Upper lobe of left lung (tissue), 6 donors: ENCODE results near the gene SPACDR. TPM values are rescaled to one million over a fixed set of nuclear protein-coding genes. Genes with fewer than 3 reads are reported as not detected.

ENCODE experiments used
- ATAC-seq, 2 donors: fragments of 200-7000 bp; cut with Tn5 transposase; one replicate each; pipeline ENCODE4 v1.9.1; 2022; ENCODE audit warnings: mild to moderate bottlenecking in 2 of 2, moderate library complexity in 2 of 2; ENCODE audit not compliant: low FRiP score in 2 of 2
- DNase-seq, 2 donors: peaks; one replicate each; pipeline ENCODE4 v3.0.0-alpha.2; 2019 to 2020
- H3K27ac ChIP-seq, 4 donors: fragments of 200-600 bp; sonication (generic); one replicate each; pipeline ENCODE4 v1.5.1; 2016 to 2019
- H3K27me3 ChIP-seq, 4 donors: fragments of 200-600 bp; sonication (generic); one replicate each; pipeline ENCODE4 v1.5.1; 2017 to 2019
- H3K36me3 ChIP-seq, 4 donors: fragments of 200-600 bp; sonication (generic); one replicate each; pipeline ENCODE4 v1.5.1; 2016 to 2019
- H3K4me1 ChIP-seq, 4 donors: fragments of 200-600 bp; sonication (generic); one replicate each; pipeline ENCODE4 v1.5.1; 2018 to 2019
- H3K4me3 ChIP-seq, 4 donors: fragments of 200-600 bp; sonication (generic); one replicate each; pipeline ENCODE4 v1.5.1; 2017 to 2019; ENCODE audit warnings: mild to moderate bottlenecking in 2 of 4, moderate library complexity in 1 of 4
- H3K9me3 ChIP-seq, 4 donors: fragments of 200-600 bp; sonication (generic); one replicate each; pipeline ENCODE4 v1.5.1; 2018 to 2019
- CTCF ChIP-seq, 6 experiments: fragments of 450-650 bp in 4 of 6; fragments of 200-600 bp in 2 of 6; sonication (generic) in 2 of 6; IDR thresholded peaks; one replicate each; pipeline ENCODE4 v1.5.1; 2016 to 2019; ENCODE audit warnings: antibody characterized with exemption in 6 of 6
- EP300 ChIP-seq, 4 donors: sonication (generic); formaldehyde crosslinking; IDR thresholded peaks; one replicate each; pipeline ENCODE4 v1.5.1; 2017; ENCODE audit warnings: antibody characterized with exemption in 4 of 4, control low read depth in 2 of 4
- POLR2A ChIP-seq, 4 donors: fragments of 450-650 bp; IDR thresholded peaks; one replicate each; pipeline ENCODE4 v1.5.1; 2016 to 2017; ENCODE audit warnings: antibody characterized with exemption in 4 of 4, mild to moderate bottlenecking in 2 of 4
- POLR2AphosphoS5 ChIP-seq, 2 donors: sonication (generic); formaldehyde crosslinking; IDR thresholded peaks; one replicate each; pipeline ENCODE4 v1.5.1; 2017; ENCODE audit warnings: antibody characterized with exemption in 2 of 2
- WGBS, 2 donors: methylation state at CpG; one replicate each; pipeline ENCODE4 v1.1.5; 2017 to 2018; 5-methylcytosine and 5-hydroxymethylcytosine counted together
- total RNA-seq, 6 donors: library from RNA; depleted of rRNA in 4 of 6; stranded (reverse); fragments of >200 nt in 4 of 6; gene quantifications; one replicate each; pipeline versions ENCODE4 v1.1.0 to v1.2.1, GENCODE V29; 2016 to 2021
- donor health status: DM: no; HTN: no; CAD: no; lungs with moderate emphysema.
- donor health status: DM: no; HTN: yes; CAD: no; lungs with severe emphysema.

The SPACDR gene
- 1 to 10 TPM in 2 of 6 donors, under 1 TPM in 2, not detected in 2; 0.59 to 2.1 (median 1.3) TPM for total RNA-seq

- Histone ChIP-seq H3K36me3 (peaks cover 3 to 34% (median 16%) of the 10 kb centered on the region in 4 donors), H3K4me1 (peaks cover 9 to 19% (median 13%) of the 10 kb centered on the region in 4 donors), H3K27ac (no peak within 1 kb of the TSS), H3K4me3 (no peak within 1 kb of the TSS), H3K27me3 (no peaks in the 10 kb centered on the region), H3K9me3 (no peaks in the 10 kb centered on the region)
- DNase-seq, result no peak
- ATAC-seq, result no peak
- no peak for TF ChIP-seq EP300 (IDR thresholded peaks at IDR 0.05)
- no peak for TF ChIP-seq CTCF (IDR thresholded peaks at IDR 0.05)
- no peak for TF ChIP-seq POLR2A (IDR thresholded peaks at IDR 0.05)
- no peak for TF ChIP-seq POLR2AphosphoS5 (IDR thresholded peaks at IDR 0.05)
- 84 to 85% methylated on average over 7 of the region's 7 CpGs for WGBS, 2 donors
Measured at GRCh38 chr7:100464210-100464660, at the start of gene SPACDR. Gene SPACDR, minus strand, starts transcription at chr7:100464260. Its CDS starts 235 bp downstream, at chr7:100464025.

GRCh38 chr7:100513212-100513810, 49.3 kb upstream of the SPACDR start:
- DNase-seq, result no peak
- Histone ChIP-seq H3K27ac (no peak overlapping the region), H3K4me3 (no peak overlapping the region), H3K36me3 (no peaks in the 10 kb centered on the region), H3K9me3 (no peaks in the 10 kb centered on the region), H3K4me1 (peaks cover 0 to 12% (median 4%) of the 10 kb centered on the region in 4 donors), H3K27me3 (no peaks in the 10 kb centered on the region)
- no peak for TF ChIP-seq CTCF (IDR thresholded peaks at IDR 0.05)
- TF ChIP-seq POLR2AphosphoS5 (IDR thresholded peaks at IDR 0.05), result no peak
- no peak for TF ChIP-seq POLR2A (IDR thresholded peaks at IDR 0.05)
- TF ChIP-seq EP300 (IDR thresholded peaks at IDR 0.05), result no peak
- WGBS, 2 donors, result 76 to 80% methylated on average over 9 of the region's 9 CpGs
- no peak for ATAC-seq

- ATAC-seq (no peak), DNase-seq (no peak)
- TF ChIP-seq EP300 (IDR thresholded peaks at IDR 0.05) (no peak), POLR2A (IDR thresholded peaks at IDR 0.05) (no peak), POLR2AphosphoS5 (IDR thresholded peaks at IDR 0.05) (no peak)
- Histone ChIP-seq H3K4me3 (no peak overlapping the region), H3K9me3 (no peaks in the 10 kb centered on the region), H3K36me3 (no peaks in the 10 kb centered on the region), H3K27me3 (no peaks in the 10 kb centered on the region), H3K4me1 (peaks cover 0 to 5% (median 0%) of the 10 kb centered on the region in 4 donors), H3K27ac (no peak overlapping the region)
- WGBS, 2 donors, result 90 to 92% methylated on average over 9 of the region's 9 CpGs
Measured at GRCh38 chr7:100510437-100511239, 46.6 kb upstream of the SPACDR start.

- H3K36me3 ChIP-seq, result no peaks in the 10 kb centered on the region
- DNase-seq, result no peak
- no peaks in the 10 kb centered on the region for H3K4me1 ChIP-seq
- no peaks in the 10 kb centered on the region for H3K9me3 ChIP-seq
- H3K27ac ChIP-seq, result no peak overlapping the region
- no peaks in the 10 kb centered on the region for H3K27me3 ChIP-seq
- WGBS, 2 donors, result 76 to 81% methylated on average over 15 of the region's 15 CpGs
- ATAC-seq, result no peak
- H3K4me3 ChIP-seq, result no peak overlapping the region
- no peak for TF ChIP-seq POLR2AphosphoS5 (IDR thresholded peaks at IDR 0.05)
- no peak for TF ChIP-seq POLR2A (IDR thresholded peaks at IDR 0.05)
- TF ChIP-seq EP300 (IDR thresholded peaks at IDR 0.05), result no peak
- no peak for TF ChIP-seq CTCF (IDR thresholded peaks at IDR 0.05)
Measured at GRCh38 chr7:100509231-100509630, 45.2 kb upstream of the SPACDR start.

GRCh38 chr7:100506356-100506923, 42.4 kb upstream of the SPACDR start:
- DNase-seq (no peak), ATAC-seq (no peak)
- no peak overlapping the region for H3K4me3 ChIP-seq
- 68 to 72% methylated on average over 8 of the region's 8 CpGs for WGBS, 2 donors
- TF ChIP-seq EP300 (IDR thresholded peaks at IDR 0.05) (no peak), POLR2A (IDR thresholded peaks at IDR 0.05) (no peak)
- no peaks in the 10 kb centered on the region for H3K4me1 ChIP-seq
- no peak overlapping the region for H3K27ac ChIP-seq
- H3K36me3 ChIP-seq, result no peaks in the 10 kb centered on the region
- no peaks in the 10 kb centered on the region for H3K9me3 ChIP-seq
- H3K27me3 ChIP-seq, result no peaks in the 10 kb centered on the region
